Nephron progenitor cell (in vitro differentiated cells): ENCODE data around the gene KLK7.
A peak's percentile ranks its signal among the peaks of the same experiment; 100 is the strongest.

Experiments used
- DNase-seq: peaks from one replicate; pipeline ENCODE4 v3.0.0; 2021
- H3K27ac Mint-ChIP-seq: 2 replicates; pipeline ENCODE4 v1.8.0; 2021; ENCODE audit warnings: mild to moderate bottlenecking, moderate library complexity, mixed read lengths
- H3K27me3 Mint-ChIP-seq: 2 replicates; pipeline ENCODE4 v1.8.0; 2021; ENCODE audit warnings: mild to moderate bottlenecking, low read depth, mixed read lengths; ENCODE audit not compliant: poor library complexity
- H3K36me3 Mint-ChIP-seq: 2 replicates; pipeline ENCODE4 v1.8.0; 2021; ENCODE audit warnings: low read depth, mixed read lengths
- H3K4me1 Mint-ChIP-seq: 2 replicates; pipeline ENCODE4 v1.8.0; 2021; ENCODE audit warnings: mixed read lengths
- H3K4me3 Mint-ChIP-seq: 2 replicates; pipeline ENCODE4 v1.8.0; 2021; ENCODE audit warnings: mild to moderate bottlenecking, moderate library complexity, mixed read lengths
- H3K9me3 Mint-ChIP-seq: 2 replicates; pipeline ENCODE4 v1.8.0; 2021; ENCODE audit warnings: mild to moderate bottlenecking, moderate library complexity, mixed read lengths
- TF ChIP-seq, protein P1 (sequence below): fragments of 200-600 bp; sonication (generic); IDR thresholded peaks from 2 replicates; pipeline ENCODE4 v1.5.0; 2021; ENCODE audit warnings: antibody characterized with exemption

Gene KLK7

DNA sequence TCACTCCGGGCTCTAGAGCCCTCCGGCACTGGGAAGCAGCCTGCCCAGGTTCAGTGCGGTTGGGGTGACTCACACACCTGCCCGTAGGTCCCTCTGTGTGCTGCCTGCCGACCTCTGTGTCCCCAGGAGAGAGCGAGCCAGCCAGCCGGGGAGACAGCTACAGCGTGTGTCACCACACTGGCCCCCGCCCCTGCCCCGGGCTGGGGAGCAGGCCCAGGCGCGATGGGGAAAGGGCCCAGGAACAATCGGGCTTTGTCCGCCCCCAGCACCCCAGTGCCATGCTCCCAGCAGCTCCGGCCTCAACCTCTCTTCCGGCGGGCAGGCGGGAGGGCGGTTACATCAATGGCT lies 14.3 kb downstream of the KLK7 start, which contains the start of gene KLK6:
Gene KLK6 (minus strand): TSS at position 179 of the 348 bp plus-strand sequence. CDS start 1,487 bp downstream, outside the sequence.
- no peak for DNase-seq
- no peaks in the 10 kb centered on the region for H3K36me3 Mint-ChIP-seq
- peaks cover 13% of the 10 kb centered on the region for H3K27me3 Mint-ChIP-seq
- peak within 1 kb of the TSS; percentile 20 for H3K4me3 Mint-ChIP-seq
- H3K27ac Mint-ChIP-seq = peak within 1 kb of the TSS; percentile 62
- TF ChIP-seq, protein P1, sequence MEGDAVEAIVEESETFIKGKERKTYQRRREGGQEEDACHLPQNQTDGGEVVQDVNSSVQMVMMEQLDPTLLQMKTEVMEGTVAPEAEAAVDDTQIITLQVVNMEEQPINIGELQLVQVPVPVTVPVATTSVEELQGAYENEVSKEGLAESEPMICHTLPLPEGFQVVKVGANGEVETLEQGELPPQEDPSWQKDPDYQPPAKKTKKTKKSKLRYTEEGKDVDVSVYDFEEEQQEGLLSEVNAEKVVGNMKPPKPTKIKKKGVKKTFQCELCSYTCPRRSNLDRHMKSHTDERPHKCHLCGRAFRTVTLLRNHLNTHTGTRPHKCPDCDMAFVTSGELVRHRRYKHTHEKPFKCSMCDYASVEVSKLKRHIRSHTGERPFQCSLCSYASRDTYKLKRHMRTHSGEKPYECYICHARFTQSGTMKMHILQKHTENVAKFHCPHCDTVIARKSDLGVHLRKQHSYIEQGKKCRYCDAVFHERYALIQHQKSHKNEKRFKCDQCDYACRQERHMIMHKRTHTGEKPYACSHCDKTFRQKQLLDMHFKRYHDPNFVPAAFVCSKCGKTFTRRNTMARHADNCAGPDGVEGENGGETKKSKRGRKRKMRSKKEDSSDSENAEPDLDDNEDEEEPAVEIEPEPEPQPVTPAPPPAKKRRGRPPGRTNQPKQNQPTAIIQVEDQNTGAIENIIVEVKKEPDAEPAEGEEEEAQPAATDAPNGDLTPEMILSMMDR = no peak
- H3K9me3 Mint-ChIP-seq = no peaks in the 10 kb centered on the region
- peaks cover 81% of the 10 kb centered on the region for H3K4me1 Mint-ChIP-seq

- DNase-seq = peak; percentile 68
- peaks cover 76% of the 10 kb centered on the region for H3K4me1 Mint-ChIP-seq
- H3K27ac Mint-ChIP-seq = peak overlapping the region; percentile 62
- no peaks in the 10 kb centered on the region for H3K36me3 Mint-ChIP-seq
- TF ChIP-seq, protein P1 = no peak
- H3K27me3 Mint-ChIP-seq = peaks cover 16% of the 10 kb centered on the region
- no peaks in the 10 kb centered on the region for H3K9me3 Mint-ChIP-seq
- H3K4me3 Mint-ChIP-seq = no peak overlapping the region
These were observed 14.9 kb downstream of the KLK7 start for GRCh38 chr19:50968716-50969412.

- Mint-ChIP-seq H3K4me3 (peak overlapping the region; percentile 41), H3K27me3 (peaks cover 18% of the 10 kb centered on the region), H3K27ac (peak overlapping the region; percentile 62), H3K36me3 (no peaks in the 10 kb centered on the region), H3K4me1 (peaks cover 76% of the 10 kb centered on the region), H3K9me3 (no peaks in the 10 kb centered on the region)
- peak; percentile 32 for DNase-seq
- TF ChIP-seq, protein P1 = no peak
These were observed 15.6 kb downstream of the KLK7 start for GRCh38 chr19:50967929-50968715.

DNA sequence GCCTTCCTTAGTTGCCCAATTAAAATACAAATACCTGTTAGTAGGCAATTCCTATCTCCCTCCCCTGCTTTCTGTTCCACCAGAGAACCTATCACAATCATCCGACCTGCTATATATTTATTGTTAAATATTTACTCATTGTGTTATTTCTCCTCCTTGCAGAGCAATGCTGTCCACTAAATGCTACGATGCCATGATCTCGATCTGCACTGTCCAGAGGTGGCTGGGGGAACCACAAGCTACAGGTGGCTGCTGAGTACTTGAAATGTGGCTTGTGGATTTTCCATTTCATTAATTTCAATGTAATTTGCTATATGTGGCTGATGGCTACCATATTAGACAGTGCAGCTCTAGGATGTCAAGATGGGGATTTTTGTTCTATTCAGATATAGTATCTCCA lies 19.5 kb downstream of the KLK7 start:
- TF ChIP-seq, protein P1 = no peak
- peaks cover 33% of the 10 kb centered on the region for H3K27me3 Mint-ChIP-seq

DNA sequence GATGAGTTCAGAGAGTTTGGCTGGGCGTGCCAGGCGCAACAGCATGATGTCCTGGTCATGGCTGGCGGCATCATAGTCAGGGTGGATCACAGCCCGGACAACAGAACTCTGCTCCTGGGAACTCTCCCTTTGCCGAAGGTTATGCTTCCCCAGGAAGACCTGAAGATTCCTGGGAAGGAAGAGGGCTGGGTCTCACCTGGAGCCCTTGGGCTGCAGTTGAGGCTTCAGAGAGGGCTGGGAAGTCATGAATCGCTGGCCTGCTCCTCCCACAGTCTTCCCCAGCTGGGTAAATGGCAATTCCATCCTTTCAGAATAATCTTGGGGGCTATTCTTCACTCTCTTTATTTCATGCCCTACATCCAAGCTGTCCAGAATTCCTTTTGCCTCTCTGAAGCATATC lies 20.3 kb downstream of the KLK7 start:
- TF ChIP-seq, protein P1 = no peak
- peaks cover 42% of the 10 kb centered on the region for H3K4me1 Mint-ChIP-seq
- peaks cover 4% of the 10 kb centered on the region for H3K9me3 Mint-ChIP-seq
- H3K36me3 Mint-ChIP-seq = peaks cover 15% of the 10 kb centered on the region
- no peak overlapping the region for H3K4me3 Mint-ChIP-seq
- H3K27me3 Mint-ChIP-seq = peaks cover 42% of the 10 kb centered on the region
- H3K27ac Mint-ChIP-seq = peak overlapping the region; percentile 33
- DNase-seq = no peak

More for the DNA sequence above, 19.5 kb downstream of the KLK7 start:
- H3K27ac Mint-ChIP-seq = no peak overlapping the region
- peaks cover 49% of the 10 kb centered on the region for H3K4me1 Mint-ChIP-seq
- no peak overlapping the region for H3K4me3 Mint-ChIP-seq
- DNase-seq = no peak
- H3K36me3 Mint-ChIP-seq = peaks cover 13% of the 10 kb centered on the region
- peaks cover 4% of the 10 kb centered on the region for H3K9me3 Mint-ChIP-seq
